IMR-90 (cell line): ENCODE data around the gene INHBE. TPM values are rescaled to one million over a fixed set of nuclear protein-coding genes. Genes with fewer than 3 reads are reported as not detected.

Experiments used
- ATAC-seq: fragments of 200-7000 bp; cut with Tn5 transposase; 2 replicates; pipeline ENCODE4 v1.9.1; 2020; ENCODE audit warnings: low read depth, mild to moderate bottlenecking, moderate library complexity
- BruUV-seq: library from RNA; stranded (reverse); fragments of 400-500 nt; replicated peaks from 2 replicates; lab custom pipeline; 2021; lab: Mats Ljungman, UMichigan
- CTCF ChIA-PET: fragments of 300-600 bp; formaldehyde crosslinking; extraction: SDS; loops from one replicate; lab custom pipeline; 2021; ENCODE audit warnings: antibody characterized with exemption; lab: Yijun Ruan, JAX
- POLR2A ChIA-PET: fragments of 300-600 bp; sonication (Branson Sonifier 250); formaldehyde crosslinking; loops from one replicate; lab custom pipeline; 2022; ENCODE audit warnings: antibody characterized with exemption; ENCODE audit not compliant: unreplicated experiment; lab: Charles Lee
- DNase-seq: peaks from one replicate; pipeline ENCODE4 v3.0.0; 2013
- H2AFZ ChIP-seq: replicated peaks from 2 replicates; pipeline ENCODE3; 2013; ENCODE audit warnings: low read length, mild to moderate bottlenecking; ENCODE audit not compliant: poor library complexity
- H2AK5ac ChIP-seq: 2 replicates; pipeline ENCODE4 v1.6.1; 2013; ENCODE audit warnings: low read depth, low read length, inconsistent platforms
- H2AK9ac ChIP-seq: replicated peaks from 2 replicates; pipeline ENCODE3; 2013; ENCODE audit warnings: mild to moderate bottlenecking, low read depth, low read length, moderate library complexity; ENCODE audit not compliant: poor library complexity
- H2BK120ac ChIP-seq: 2 replicates; pipeline ENCODE4 v1.6.1; 2013; ENCODE audit warnings: low read depth, low read length, inconsistent platforms
- H2BK15ac ChIP-seq: 3 replicates; pipeline ENCODE4 v1.6.1; 2013; ENCODE audit warnings: low read depth, low read length, inconsistent platforms
- H2BK20ac ChIP-seq: 2 replicates; pipeline ENCODE4 v1.6.1; 2013; ENCODE audit warnings: low read depth, mild to moderate bottlenecking, inconsistent platforms, low read length, moderate library complexity
- H2BK5ac ChIP-seq: 2 replicates; pipeline ENCODE4 v1.6.1; 2013; ENCODE audit warnings: mild to moderate bottlenecking, low read depth, low read length, inconsistent platforms; ENCODE audit not compliant: poor library complexity, severe bottlenecking
- H3K14ac ChIP-seq: replicated peaks from 2 replicates; pipeline ENCODE4 v1.6.1; 2013; ENCODE audit warnings: low read depth, low read length, inconsistent platforms
- H3K18ac ChIP-seq: 2 replicates; pipeline ENCODE4 v1.6.1; 2013; ENCODE audit warnings: low read depth, low read length, control low read depth
- H3K23ac ChIP-seq: 2 replicates; pipeline ENCODE4 v1.6.1; 2013; ENCODE audit warnings: low read depth, low read length, inconsistent platforms
- H3K27ac ChIP-seq: 2 replicates; pipeline ENCODE4 v1.5.1; 2013; ENCODE audit warnings: mild to moderate bottlenecking, control low read depth, low read length; ENCODE audit not compliant: insufficient read depth
- H3K27me3 ChIP-seq: 2 replicates; pipeline ENCODE4 v1.6.1; 2013; ENCODE audit warnings: low read length; ENCODE audit not compliant: control insufficient read depth, insufficient read depth
- H3K36me3 ChIP-seq: 2 replicates; pipeline ENCODE4 v1.6.1; 2013; ENCODE audit warnings: low read length, mixed read lengths; ENCODE audit not compliant: control insufficient read depth, insufficient read depth
- H3K4ac ChIP-seq: 2 replicates; pipeline ENCODE4 v1.6.1; 2013; ENCODE audit warnings: low read depth, low read length, inconsistent platforms
- H3K4me1 ChIP-seq: 2 replicates; pipeline ENCODE4 v1.6.1; 2013; ENCODE audit warnings: low read length, mixed read lengths; ENCODE audit not compliant: control insufficient read depth, insufficient read depth
- H3K4me2 ChIP-seq: 2 replicates; pipeline ENCODE4 v1.6.1; 2013; ENCODE audit warnings: low read depth, mild to moderate bottlenecking, control low read depth, low read length, moderate library complexity
- H3K4me3 ChIP-seq: 2 replicates; pipeline ENCODE4 v1.5.1; 2013; ENCODE audit warnings: low read depth, mild to moderate bottlenecking, control low read depth, low read length, moderate library complexity; ENCODE audit not compliant: insufficient read depth
- H3K56ac ChIP-seq: 2 replicates; pipeline ENCODE4 v1.6.1; 2013; ENCODE audit warnings: low read length, inconsistent platforms; ENCODE audit not compliant: insufficient read depth; ENCODE audit errors: extremely low read depth
- H3K79me1 ChIP-seq, 2 experiments: 2 replicates each; pipeline ENCODE4 v1.6.1; 2013; ENCODE audit warnings: low read length in 2 of 2, inconsistent platforms in 1 of 2, low read depth in 1 of 2
- H3K9ac ChIP-seq: 2 replicates; pipeline ENCODE4 v1.6.1; 2013; ENCODE audit warnings: low read depth, low read length, control low read depth
- H3K9me1 ChIP-seq: 2 replicates; pipeline ENCODE4 v1.6.1; 2013; ENCODE audit warnings: low read length, inconsistent platforms; ENCODE audit not compliant: insufficient read depth
- H3K9me3 ChIP-seq: 2 replicates; pipeline ENCODE4 v1.6.1; 2013; ENCODE audit warnings: low read length; ENCODE audit not compliant: control insufficient read depth, insufficient read depth
- H4K20me1 ChIP-seq: 2 replicates; pipeline ENCODE4 v1.6.1; 2013; ENCODE audit warnings: low read length, inconsistent platforms; ENCODE audit not compliant: insufficient read depth
- H4K5ac ChIP-seq: 2 replicates; pipeline ENCODE4 v1.6.1; 2013; ENCODE audit warnings: mild to moderate bottlenecking, low read depth, low read length, control low read depth
- H4K8ac ChIP-seq, 2 experiments: 2 replicates each; pipeline ENCODE4 v1.6.1; 2013; ENCODE audit warnings: low read depth in 2 of 2, low read length in 2 of 2, control low read depth in 1 of 2, inconsistent platforms in 1 of 2
- H4K91ac ChIP-seq: 2 replicates; pipeline ENCODE4 v1.6.1; 2013; ENCODE audit warnings: low read depth, low read length, inconsistent platforms; ENCODE audit not compliant: insufficient read depth
- CTCF ChIP-seq: conservative IDR thresholded peaks from 2 replicates; pipeline ENCODE4 v1.5.1; 2012; ENCODE audit warnings: mild to moderate bottlenecking, low read depth, low read length, improper control_type of control experiment
- MXI1 ChIP-seq: IDR thresholded peaks from 2 replicates; pipeline ENCODE4 v1.6.1; 2012; ENCODE audit warnings: low read depth, mild to moderate bottlenecking, low read length, moderate library complexity, borderline replicate concordance
- RCOR1 ChIP-seq: IDR thresholded peaks from 2 replicates; pipeline ENCODE4 v1.6.1; 2012; ENCODE audit warnings: mild to moderate bottlenecking, low read length, improper control_type of control experiment; ENCODE audit not compliant: insufficient replicate concordance
- RFX5 ChIP-seq: IDR thresholded peaks from 2 replicates; pipeline ENCODE4 v1.8.0; 2012; ENCODE audit warnings: low read depth, mild to moderate bottlenecking, low read length, moderate library complexity
- WGBS, 2 experiments: methylation state at CpG; one replicate each; pipeline versions ENCODE4 v1.1.5 to v1.1.7; 2013; ENCODE audit warnings: missing lambda C conversion rate in 2 of 2; ENCODE audit not compliant: insufficient read length in 1 of 2; ENCODE audit errors: extremely low coverage in 2 of 2; 5-methylcytosine and 5-hydroxymethylcytosine counted together
- dilution Hi-C: fragments of 300-500 bp; cut with HindIII; formaldehyde crosslinking; loops from one replicate; pipeline ENCODE4 v1.14.3; 2018; ENCODE audit warnings: low sequenced_read_pairs; ENCODE audit not compliant: unreplicated experiment
- in situ Hi-C: fragments of 300-500 bp; cut with MboI; formaldehyde crosslinking; loops from 3 replicates; pipeline ENCODE4 v1.14.3; 2019; ENCODE audit warnings: low sequenced_read_pairs, inconsistent platforms, mixed read lengths
- intact Hi-C: fragments of 100-400 bp; cut with micrococcal nuclease; formaldehyde crosslinking; loops from 2 replicates; pipeline ENCODE4 v1.10.0; 2022
- polyA plus RNA-seq, 3 experiments: library from polyadenylated mRNA; depleted of rRNA; stranded (reverse); fragments of >200 nt; gene quantifications; 2 replicates each; pipeline ENCODE4 v1.2.3, GENCODE V29; 2012; ENCODE audit warnings: low replicate concordance in 1 of 3
- total RNA-seq: library from RNA; depleted of rRNA; stranded (reverse); fragments of >200 nt; gene quantifications from 2 replicates; pipeline ENCODE4 v1.2.3, GENCODE V29; 2012

The INHBE gene
- total and polyA plus RNA-seq, 2 of the 4 experiments (the other 2 are of a cell fraction): 0.90 to 1.7 TPM

- no peak overlapping the region for H2BK120ac ChIP-seq
- H3K4ac ChIP-seq: no peak overlapping the region
- in situ Hi-C loops (no loop called here), intact Hi-C loops (no loop called here), dilution Hi-C loops (no loop called here)
- no peak overlapping the region for H2AFZ ChIP-seq
- no peak overlapping the region for H3K9ac ChIP-seq
- no peak overlapping the region for H2BK20ac ChIP-seq
- H3K4me1 ChIP-seq: no peaks in the 10 kb centered on the region
- no peak overlapping the region for H3K27ac ChIP-seq
- H3K14ac ChIP-seq: no peak overlapping the region
- ChIA-PET POLR2A (no interaction called here), CTCF (interaction anchor here (1.0 kb wide), 1 partner anchor 8 kb away, joined by 4 read pairs; the partner anchor contains the start of gene GLI1)
- no peaks in the 10 kb centered on the region for H4K20me1 ChIP-seq
- peaks cover 6% of the 10 kb centered on the region; the same call in 1 of the 2 replicates for H3K9me1 ChIP-seq
- no peak overlapping the region for H4K91ac ChIP-seq
- H3K9me3 ChIP-seq: no peaks in the 10 kb centered on the region; the same call in 1 of the 2 replicates
- DNase-seq (no peak), ATAC-seq (no peak)
- H2BK15ac ChIP-seq: no peak overlapping the region
- no peak overlapping the region for H3K18ac ChIP-seq
- no peak overlapping the region for H2BK5ac ChIP-seq
- BruUV-seq: no TSS peak
- WGBS, 2 experiments: 89% methylated on average over 10 of the region's 12 CpGs; no CpG with 5 or more reads in 1 of the 2 experiments
- H3K56ac ChIP-seq: no peak overlapping the region
- H2AK5ac ChIP-seq: no peak overlapping the region
- H3K36me3 ChIP-seq: no peaks in the 10 kb centered on the region
- no peaks in the 10 kb centered on the region for H3K79me1 ChIP-seq
- H2AK9ac ChIP-seq: no peak overlapping the region
- H3K27me3 ChIP-seq: peaks cover 13% of the 10 kb centered on the region
- no peak overlapping the region for H3K23ac ChIP-seq
- no peak overlapping the region for H4K8ac ChIP-seq
- TF ChIP-seq RFX5 (no peak), RCOR1 (no peak), CTCF (no peak), MXI1 (no peak)
- no peak overlapping the region for H4K5ac ChIP-seq
- no peak overlapping the region for H3K4me2 ChIP-seq
- no peak overlapping the region for H3K4me3 ChIP-seq
These were observed 12.2 kb downstream of the INHBE start for GRCh38 chr12:57467212-57467874.
